ENCODE results near the gene LOXHD1.

Gene LOXHD1

DNA sequence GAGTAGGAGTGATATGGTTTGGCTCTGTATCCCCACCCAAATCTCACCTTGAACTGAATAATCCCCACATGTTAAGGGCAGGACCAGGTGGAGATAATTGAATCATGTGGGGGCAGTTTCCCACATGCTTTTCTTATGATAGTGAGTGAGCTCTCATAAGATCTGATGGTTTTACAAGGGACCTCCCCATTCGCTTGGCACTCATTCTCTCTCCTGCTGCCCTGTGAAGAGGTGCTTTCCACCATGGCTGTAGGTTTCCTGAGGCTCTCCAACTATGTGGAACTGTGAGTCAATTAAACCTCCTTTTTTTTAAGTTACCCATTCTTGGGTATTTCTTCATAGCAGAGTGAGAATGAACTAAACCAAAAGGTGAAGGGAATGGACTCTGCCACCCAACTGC is 207.5 kb downstream of the LOXHD1 start:
- TF ChIP-seq, protein P1, sequence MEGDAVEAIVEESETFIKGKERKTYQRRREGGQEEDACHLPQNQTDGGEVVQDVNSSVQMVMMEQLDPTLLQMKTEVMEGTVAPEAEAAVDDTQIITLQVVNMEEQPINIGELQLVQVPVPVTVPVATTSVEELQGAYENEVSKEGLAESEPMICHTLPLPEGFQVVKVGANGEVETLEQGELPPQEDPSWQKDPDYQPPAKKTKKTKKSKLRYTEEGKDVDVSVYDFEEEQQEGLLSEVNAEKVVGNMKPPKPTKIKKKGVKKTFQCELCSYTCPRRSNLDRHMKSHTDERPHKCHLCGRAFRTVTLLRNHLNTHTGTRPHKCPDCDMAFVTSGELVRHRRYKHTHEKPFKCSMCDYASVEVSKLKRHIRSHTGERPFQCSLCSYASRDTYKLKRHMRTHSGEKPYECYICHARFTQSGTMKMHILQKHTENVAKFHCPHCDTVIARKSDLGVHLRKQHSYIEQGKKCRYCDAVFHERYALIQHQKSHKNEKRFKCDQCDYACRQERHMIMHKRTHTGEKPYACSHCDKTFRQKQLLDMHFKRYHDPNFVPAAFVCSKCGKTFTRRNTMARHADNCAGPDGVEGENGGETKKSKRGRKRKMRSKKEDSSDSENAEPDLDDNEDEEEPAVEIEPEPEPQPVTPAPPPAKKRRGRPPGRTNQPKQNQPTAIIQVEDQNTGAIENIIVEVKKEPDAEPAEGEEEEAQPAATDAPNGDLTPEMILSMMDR (conservative IDR thresholded peaks at IDR 0.05): no peak
- H3K27ac ChIP-seq: no peak overlapping the region

DNA sequence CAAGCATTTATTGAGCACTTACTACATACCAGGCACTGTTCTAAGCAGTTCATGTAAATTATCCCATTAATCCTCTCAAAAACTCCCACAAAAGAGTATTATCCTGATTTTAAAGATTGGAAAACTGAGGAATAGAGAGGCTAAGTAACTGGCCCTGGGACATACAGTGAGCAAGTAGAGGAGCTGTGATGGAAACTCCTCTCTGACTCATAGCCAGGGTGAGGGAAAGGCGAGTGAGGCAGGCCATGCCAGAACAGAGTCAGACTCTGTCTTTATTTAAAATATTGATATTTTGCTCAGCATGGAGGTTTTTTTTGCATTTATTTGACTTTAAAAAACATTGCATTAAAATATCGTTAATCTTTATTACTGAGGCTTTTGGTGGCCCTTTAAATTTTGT is 208.0 kb downstream of the LOXHD1 start:
- TF ChIP-seq, protein P1 (conservative IDR thresholded peaks at IDR 0.05): no peak
- no peak overlapping the region for H3K27ac ChIP-seq

DNA sequence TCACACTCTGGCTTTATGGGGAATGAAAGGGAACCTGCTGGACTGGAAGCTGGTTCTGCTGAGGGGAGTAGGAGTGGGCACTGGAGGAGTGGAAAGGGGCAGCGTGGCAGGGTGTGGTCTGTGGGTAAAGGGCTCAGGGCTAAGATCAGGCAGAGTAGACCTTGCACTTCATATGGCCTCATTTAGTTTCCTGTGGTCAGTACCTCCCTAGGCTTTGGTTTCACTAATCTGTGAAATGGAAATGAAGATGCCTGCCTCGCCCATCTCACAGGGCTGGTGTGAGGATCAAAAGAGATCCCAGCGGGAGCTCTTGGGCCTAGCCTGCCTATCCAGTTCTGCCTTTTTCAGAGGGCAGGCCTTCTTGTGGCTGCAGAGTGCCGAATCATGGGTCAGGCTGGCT is 208.7 kb downstream of the LOXHD1 start:
- TF ChIP-seq, protein P1 (conservative IDR thresholded peaks at IDR 0.05): no peak
- no peak overlapping the region for H3K27ac ChIP-seq

DNA sequence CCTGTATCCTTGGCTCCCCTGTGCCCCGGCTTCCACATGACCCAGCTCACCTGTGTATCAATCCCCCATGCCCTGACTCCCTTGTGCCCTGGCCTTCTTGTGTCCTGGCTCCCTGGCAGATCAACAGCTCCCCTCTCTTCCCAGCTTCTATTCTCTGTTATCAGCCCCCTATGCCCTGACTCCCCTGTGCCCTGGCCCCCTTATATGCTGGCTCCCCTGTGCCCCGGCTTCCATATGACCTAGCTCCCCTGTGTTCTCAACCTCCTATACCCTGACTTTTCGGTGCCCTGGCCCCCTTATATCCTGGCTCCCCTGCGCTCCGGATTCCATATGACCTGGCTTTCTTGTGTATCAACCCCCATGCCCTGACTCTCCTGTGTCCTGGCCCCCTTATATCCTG is 209.2 kb downstream of the LOXHD1 start:
- TF ChIP-seq, protein P1 (conservative IDR thresholded peaks at IDR 0.05): no peak

DNA sequence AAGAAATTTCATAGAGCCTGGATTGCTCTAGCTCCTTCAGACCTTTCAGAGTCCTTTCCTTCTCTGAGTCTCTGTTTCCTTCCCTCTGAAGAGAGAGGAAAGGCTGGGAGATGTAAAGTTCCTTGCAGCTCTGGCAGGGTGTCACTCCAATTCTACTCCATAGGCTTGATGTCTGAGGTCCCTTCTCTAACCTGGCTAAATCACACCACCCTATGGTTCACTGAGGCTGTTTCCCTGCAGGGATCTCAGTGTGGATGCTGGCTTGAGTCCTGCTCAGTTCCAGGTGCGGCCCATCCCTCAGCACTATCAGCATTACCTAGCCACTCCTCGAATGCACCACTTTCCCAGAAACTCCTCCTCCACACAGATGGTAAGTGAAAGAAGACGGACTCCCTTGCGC is 209.7 kb downstream of the LOXHD1 start:
- H3K27ac ChIP-seq: no peak overlapping the region
- TF ChIP-seq, protein P1 (conservative IDR thresholded peaks at IDR 0.05): no peak

More for the DNA sequence above, 209.2 kb downstream of the LOXHD1 start:
- no peak overlapping the region for H3K27ac ChIP-seq

DNA sequence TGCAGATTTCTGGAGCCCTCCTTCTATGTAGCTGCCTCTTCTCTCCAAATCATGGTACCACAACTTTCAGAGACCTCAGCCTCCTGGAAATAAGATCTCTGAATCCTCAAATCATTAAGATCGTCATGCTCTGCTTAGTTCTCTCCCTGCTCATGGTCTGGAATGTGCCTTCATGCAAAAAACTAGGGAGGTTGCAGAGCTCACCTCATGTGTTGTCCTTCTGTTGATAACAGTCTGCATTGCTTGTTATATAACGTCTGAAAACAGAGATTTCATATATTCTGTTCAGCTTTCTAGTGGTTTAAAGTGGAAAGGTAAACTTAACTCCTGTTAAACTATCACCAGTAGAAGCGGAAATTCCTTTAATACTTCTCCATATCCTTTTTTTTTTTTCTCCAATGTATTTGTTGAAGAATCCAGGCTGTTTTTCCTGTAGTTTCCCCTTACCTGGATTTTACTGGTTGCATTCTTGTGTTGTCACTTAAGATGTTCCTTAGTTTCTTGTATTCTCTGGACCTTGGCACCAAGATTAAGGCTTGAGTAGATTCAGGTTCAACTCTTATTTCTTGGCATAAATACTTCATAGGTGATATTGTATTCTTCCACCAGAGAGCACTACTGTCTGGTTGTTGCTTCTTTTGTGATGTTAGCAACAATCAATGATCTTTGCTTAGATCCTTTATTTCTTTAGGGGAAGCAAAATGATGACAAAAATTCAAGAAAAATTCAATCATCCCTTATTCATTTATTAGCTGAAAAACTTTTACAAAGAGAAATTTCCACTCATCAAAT is 211.3 kb downstream of the LOXHD1 start:
- H3K27ac ChIP-seq: no peak overlapping the region
- TF ChIP-seq, protein P1 (conservative IDR thresholded peaks at IDR 0.05): peak; percentile 67

DNA sequence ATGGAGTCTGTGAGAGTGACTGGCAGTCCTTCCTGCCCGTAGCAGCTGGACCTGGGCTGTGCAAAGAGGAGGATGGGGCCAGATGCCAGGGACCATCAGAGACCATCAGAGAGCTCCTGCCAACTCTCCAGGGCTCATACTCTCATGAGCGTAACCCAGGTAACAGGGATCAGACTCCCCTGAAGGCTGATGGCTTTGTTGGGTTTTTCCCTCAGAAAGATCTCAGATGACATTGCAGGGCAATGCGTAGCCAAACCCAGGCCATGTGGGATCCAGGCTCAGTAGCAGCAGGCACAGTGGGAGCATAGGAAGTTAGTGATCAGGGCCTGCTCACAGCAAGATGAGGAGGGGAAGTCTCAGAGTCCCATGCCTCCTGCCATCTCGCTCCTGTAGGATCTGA is 218.0 kb downstream of the LOXHD1 start:
- TF ChIP-seq, protein P1 (conservative IDR thresholded peaks at IDR 0.05): no peak
- H3K27ac ChIP-seq: no peak overlapping the region

Measured in VCaP (cell line).